HEK293 (cell line): ENCODE data around the gene GNG14.

Source experiments
- CTCF ChIA-PET: fragments of 350-600 bp; formaldehyde crosslinking; extraction: SDS; loops from one replicate; lab custom pipeline; 2021; ENCODE audit warnings: antibody characterized with exemption; lab: Yijun Ruan, JAX
- POLR2A ChIA-PET: fragments of 300-600 bp; formaldehyde crosslinking; extraction: SDS; loops from one replicate; lab custom pipeline; 2020; ENCODE audit warnings: antibody characterized with exemption, inconsistent platforms; lab: Yijun Ruan, JAX
- H3K27ac ChIP-seq: fragments of 200-500 bp; sonication (Bioruptor generic); 2 replicates; pipeline ENCODE4 v1.5.1; 2014; ENCODE audit warnings: low read depth, low read length, control low read depth, inconsistent platforms; ENCODE audit errors: extremely low read depth
- H3K36me3 ChIP-seq, 2 experiments: fragments of 200-500 bp in 1 of 2; sonication (Bioruptor generic) in 1 of 2; 1 replicate in 1 of 2; 2 replicates in 1 of 2; pipeline ENCODE4 v1.5.1; 2014 to 2017; ENCODE audit warnings: inconsistent platforms in 2 of 2, low read length in 2 of 2; ENCODE audit not compliant: control insufficient read depth in 2 of 2, insufficient read depth in 1 of 2
- H3K4me1 ChIP-seq: fragments of 200-500 bp; sonication (Bioruptor generic); 2 replicates; pipeline ENCODE4 v1.5.1; 2014; ENCODE audit warnings: mild to moderate bottlenecking, low read length, inconsistent platforms; ENCODE audit not compliant: control insufficient read depth, insufficient read depth
- H3K4me3 ChIP-seq: 2 replicates; pipeline ENCODE4 v1.5.1; 2011; ENCODE audit warnings: low read depth, mild to moderate bottlenecking, control low read depth, low read length, moderate library complexity
- H3K9me3 ChIP-seq: fragments of 200-500 bp; sonication (Bioruptor generic); 2 replicates; pipeline ENCODE4 v1.5.1; 2014; ENCODE audit warnings: low read depth, low read length, inconsistent platforms; ENCODE audit not compliant: control insufficient read depth, insufficient read depth
- GFI1B ChIP-seq: fragments of 450-650 bp; formaldehyde crosslinking; IDR thresholded peaks from 2 replicates; pipeline ENCODE4 v1.5.1; 2016; ENCODE audit warnings: missing biosample characterization, missing genetic modification characterization
- HOXA7 ChIP-seq: sonication (generic); formaldehyde crosslinking; IDR thresholded peaks from 2 replicates; pipeline ENCODE4 v1.8.1; 2022; ENCODE audit warnings: missing genetic modification reagents, borderline replicate concordance
- KLF10 ChIP-seq: fragments of 450-650 bp; IDR thresholded peaks from 2 replicates; pipeline ENCODE4 v1.5.1; 2018; ENCODE audit warnings: missing biosample characterization, mild to moderate bottlenecking, missing genetic modification characterization
- MYNN ChIP-seq: fragments of 450-650 bp; formaldehyde crosslinking; IDR thresholded peaks from 2 replicates; pipeline ENCODE4 v1.5.1; 2016; ENCODE audit warnings: missing biosample characterization, missing genetic modification characterization, borderline replicate concordance
- MZF1 ChIP-seq: fragments of 450-650 bp; formaldehyde crosslinking; IDR thresholded peaks from 2 replicates; pipeline ENCODE4 v1.5.1; 2017; ENCODE audit warnings: missing biosample characterization, missing genetic modification characterization, borderline replicate concordance
- OVOL3 ChIP-seq: fragments of 450-650 bp; formaldehyde crosslinking; IDR thresholded peaks from 2 replicates; pipeline ENCODE4 v1.5.1; 2016; ENCODE audit warnings: missing biosample characterization, missing genetic modification characterization
- PATZ1 ChIP-seq: fragments of 450-650 bp; formaldehyde crosslinking; IDR thresholded peaks from 2 replicates; pipeline ENCODE4 v1.5.1; 2016; ENCODE audit warnings: missing biosample characterization, missing genetic modification characterization
- PRDM4 ChIP-seq: fragments of 450-650 bp; formaldehyde crosslinking; IDR thresholded peaks from 2 replicates; pipeline ENCODE4 v1.5.1; 2017; ENCODE audit warnings: missing biosample characterization, missing genetic modification characterization
- ZNF132 ChIP-seq: fragments of 450-650 bp; formaldehyde crosslinking; IDR thresholded peaks from 2 replicates; pipeline ENCODE4 v1.5.1; 2017; ENCODE audit warnings: missing biosample characterization, missing genetic modification characterization, borderline replicate concordance
- ZNF248 ChIP-seq: fragments of 450-650 bp; formaldehyde crosslinking; IDR thresholded peaks from 2 replicates; pipeline ENCODE4 v1.5.1; 2017; ENCODE audit warnings: missing biosample characterization, missing genetic modification characterization
- ZNF26 ChIP-seq: fragments of 450-650 bp; formaldehyde crosslinking; IDR thresholded peaks from 2 replicates; pipeline ENCODE4 v1.5.1; 2016; ENCODE audit warnings: missing biosample characterization, missing genetic modification characterization
- ZNF266 ChIP-seq: fragments of 450-650 bp; formaldehyde crosslinking; IDR thresholded peaks from 2 replicates; pipeline ENCODE4 v1.5.1; 2016; ENCODE audit warnings: missing biosample characterization, missing genetic modification characterization, low read depth
- ZNF362 ChIP-seq: fragments of 450-650 bp; formaldehyde crosslinking; IDR thresholded peaks from 2 replicates; pipeline ENCODE4 v1.5.1; 2016; ENCODE audit warnings: missing biosample characterization, missing genetic modification characterization
- ZNF513 ChIP-seq: fragments of 450-650 bp; IDR thresholded peaks from 2 replicates; pipeline ENCODE4 v1.5.1; 2018; ENCODE audit warnings: missing biosample characterization, missing genetic modification characterization
- ZNF558 ChIP-seq: fragments of 450-650 bp; formaldehyde crosslinking; IDR thresholded peaks from 2 replicates; pipeline ENCODE4 v1.5.1; 2016; ENCODE audit warnings: missing biosample characterization, missing genetic modification characterization
- ZNF623 ChIP-seq: fragments of 450-650 bp; formaldehyde crosslinking; IDR thresholded peaks from 2 replicates; pipeline ENCODE4 v1.5.1; 2016; ENCODE audit warnings: missing biosample characterization, missing genetic modification characterization
- ZNF830 ChIP-seq: fragments of 450-650 bp; IDR thresholded peaks from 2 replicates; pipeline ENCODE4 v1.5.0; 2018; ENCODE audit warnings: missing biosample characterization, missing genetic modification characterization, low read depth, mild to moderate bottlenecking, moderate library complexity
- ZSCAN5A ChIP-seq: fragments of 450-650 bp; formaldehyde crosslinking; IDR thresholded peaks from 2 replicates; pipeline ENCODE4 v1.5.1; 2016; ENCODE audit warnings: missing biosample characterization, missing genetic modification characterization

Gene GNG14

GRCh38 chr19:12668932-12669269, 18.9 kb upstream of the GNG14 start (continued):
- TF ChIP-seq ZNF362 (tag by site-specific recombination) (no peak), PATZ1 (tag by site-specific recombination) (0 out of 2 replicates have a peak, but pooled peaks have one; percentile 27), OVOL3 (tag by site-specific recombination) (no peak)
- TF ChIP-seq, all 188 proteins: peak for 5

GRCh38 chr19:12669270-12670158, 18.3 kb upstream of the GNG14 start:
- ChIA-PET POLR2A (interaction anchor here (1.0 to 1.8 kb wide), 4 partner anchors 9 to 59 kb away, joined by 3 to 7 read pairs (median 6); partner anchors contain the start of genes DHPS, ZNF490 and ZNF791), CTCF (interaction anchor here (0.6 to 1.5 kb wide), 4 partner anchors 10 to 872 kb away, joined by 3 to 6 read pairs (median 3); no protein-coding TSS in a partner anchor)
- H3K4me3 ChIP-seq: peak overlapping the region; percentile 85
- peak overlapping the region; percentile 80 for H3K27ac ChIP-seq
- no peaks in the 10 kb centered on the region for H3K9me3 ChIP-seq
- no peaks in the 10 kb centered on the region for H3K4me1 ChIP-seq
- peaks cover 14 to 55% of the 10 kb centered on the region in 2 experiments; a peak in 2 of 3 replicates for H3K36me3 ChIP-seq
- TF ChIP-seq ZNF26: no peak
- peak; percentile 28; the same call in 1 of the 2 replicates for TF ChIP-seq ZNF623 (tag by site-specific recombination)
- TF ChIP-seq HOXA7 (CRISPR knock-in tag): no peak
- TF ChIP-seq ZNF513 (tag by site-specific recombination): peak; percentile 53
- no peak for TF ChIP-seq ZNF362 (tag by site-specific recombination)
- peak; percentile 80; the same call in 1 of the 2 replicates for TF ChIP-seq ZSCAN5A (tag by site-specific recombination)
- peak; percentile 36; the same call in 1 of the 2 replicates for TF ChIP-seq MZF1 (tag by site-specific recombination)
- TF ChIP-seq MYNN (tag by site-specific recombination): no peak
- no peak for TF ChIP-seq ZNF830 (tag by site-specific recombination)
- peak; percentile 86; the same call in 1 of the 2 replicates for TF ChIP-seq KLF10
- no peak for TF ChIP-seq ZNF266 (tag by site-specific recombination)
- TF ChIP-seq ZNF558 (tag by site-specific recombination): peak; percentile 74; the same call in 1 of the 2 replicates
- no peak for TF ChIP-seq GFI1B (tag by site-specific recombination)
- TF ChIP-seq ZNF248 (tag by site-specific recombination): no peak
- TF ChIP-seq ZNF132 (tag by site-specific recombination): no peak
- TF ChIP-seq PRDM4 (tag by site-specific recombination): peak; percentile 42; the same call in 1 of the 2 replicates
